ACC112 (cell line): ENCODE data around the gene AATK.
A peak's percentile ranks its signal among the peaks of the same experiment; 100 is the strongest.
"Not testable (repeated sequence)": the region's sequence is repeated elsewhere in the genome, so short reads cannot be mapped to it uniquely, and the experiment has no call there.

ENCODE experiments used
- H2AFZ ChIP-seq: fragments of 200-600 bp; sonication (generic); one replicate; pipeline ENCODE4 v1.6.0; 2017; ENCODE audit warnings: antibody characterized with exemption, low read length; ENCODE audit not compliant: unreplicated experiment
- H3K27ac ChIP-seq: fragments of 200-600 bp; sonication (generic); 2 replicates; pipeline ENCODE4 v1.5.1; 2014; ENCODE audit warnings: low read depth, mild to moderate bottlenecking, antibody characterized with exemption, low read length, moderate library complexity
- H3K27me3 ChIP-seq: fragments of 200-600 bp; sonication (generic); 2 replicates; pipeline ENCODE4 v1.6.1; 2014; ENCODE audit warnings: mild to moderate bottlenecking, antibody characterized with exemption, low read length, moderate library complexity, mixed read lengths; ENCODE audit not compliant: insufficient read depth
- H3K36me3 ChIP-seq: fragments of 200-600 bp; sonication (generic); 2 replicates; pipeline ENCODE4 v1.6.1; 2016; ENCODE audit warnings: mild to moderate bottlenecking, antibody characterized with exemption, low read length, moderate library complexity, mixed read lengths; ENCODE audit not compliant: insufficient read depth
- H3K4me1 ChIP-seq: fragments of 200-600 bp; sonication (generic); one replicate; pipeline ENCODE4 v1.6.1; 2016; ENCODE audit warnings: low read length, mixed read lengths; ENCODE audit not compliant: insufficient read depth, unreplicated experiment, control insufficient read depth
- H3K4me3 ChIP-seq: fragments of 200-600 bp; sonication (generic); 2 replicates; pipeline ENCODE4 v1.5.1; 2014; ENCODE audit warnings: mild to moderate bottlenecking, low read depth, low read length
- H3K79me2 ChIP-seq: fragments of 200-600 bp; sonication (generic); one replicate; pipeline ENCODE4 v1.6.0; 2016; ENCODE audit warnings: low read length; ENCODE audit not compliant: control insufficient read depth, unreplicated experiment, insufficient read depth

The AATK gene

DNA sequence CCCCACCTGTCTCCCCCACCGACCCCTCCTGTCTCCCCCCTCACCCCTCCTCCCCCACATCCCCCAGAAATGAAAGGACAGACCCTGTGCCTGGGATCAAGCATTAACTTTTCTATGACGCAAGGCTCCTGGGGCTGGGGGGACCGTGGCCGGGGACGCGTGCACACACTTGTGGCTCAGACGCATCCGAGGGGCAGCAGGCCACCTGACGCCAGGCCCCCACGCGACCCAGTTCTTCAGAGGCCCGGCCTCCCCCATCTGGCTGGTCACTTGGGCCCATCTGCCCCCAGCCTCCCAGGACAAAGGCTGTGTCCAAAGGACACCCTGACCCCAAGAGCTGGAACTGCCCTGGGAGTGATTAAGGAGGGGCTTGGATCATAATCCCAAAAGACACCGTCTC is 14.7 kb downstream of the AATK start:
- no peak overlapping the region for H3K27ac ChIP-seq
- no peaks in the 10 kb centered on the region for H3K36me3 ChIP-seq
- no peak overlapping the region for H2AFZ ChIP-seq
- H3K4me3 ChIP-seq = no peak overlapping the region
- H3K79me2 ChIP-seq = no peaks in the 10 kb centered on the region
- peaks cover 8% of the 10 kb centered on the region for H3K4me1 ChIP-seq
- H3K27me3 ChIP-seq = no peaks in the 10 kb centered on the region

DNA sequence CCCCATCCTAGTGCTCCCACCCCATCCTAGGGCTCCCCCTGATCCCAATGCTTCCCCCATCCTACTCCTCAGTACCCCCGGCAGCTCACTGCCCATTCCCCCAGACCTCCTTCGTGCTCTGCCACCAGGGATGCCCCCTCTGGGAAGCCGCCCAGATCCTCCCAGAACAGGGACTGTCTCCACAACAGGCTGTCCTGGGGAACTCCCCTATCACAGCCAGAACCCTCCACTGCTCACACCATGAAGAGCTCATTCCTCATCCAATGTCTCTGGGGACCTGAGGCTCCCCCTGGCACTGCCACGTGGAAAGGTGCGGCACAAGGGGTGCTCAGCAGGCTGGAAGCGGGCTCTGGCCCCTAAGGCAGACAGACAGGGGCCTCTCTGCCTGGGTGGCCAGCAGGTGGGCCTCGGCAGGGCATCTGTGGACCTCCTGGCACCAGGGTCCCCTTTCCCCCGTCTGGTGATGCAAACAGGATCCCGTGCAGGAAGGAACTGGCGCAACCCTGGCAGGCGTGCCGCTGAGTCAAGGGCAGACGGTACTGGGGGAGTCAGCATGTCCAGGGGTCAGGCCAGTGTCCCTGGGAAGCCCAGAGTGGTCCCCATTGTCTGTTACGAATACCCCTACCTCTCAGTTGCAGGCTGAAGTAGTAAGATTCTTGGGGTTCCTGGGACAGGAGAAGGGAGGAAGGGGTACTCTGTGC is 15.5 kb downstream of the AATK start:
- no peaks in the 10 kb centered on the region for H3K27me3 ChIP-seq

DNA sequence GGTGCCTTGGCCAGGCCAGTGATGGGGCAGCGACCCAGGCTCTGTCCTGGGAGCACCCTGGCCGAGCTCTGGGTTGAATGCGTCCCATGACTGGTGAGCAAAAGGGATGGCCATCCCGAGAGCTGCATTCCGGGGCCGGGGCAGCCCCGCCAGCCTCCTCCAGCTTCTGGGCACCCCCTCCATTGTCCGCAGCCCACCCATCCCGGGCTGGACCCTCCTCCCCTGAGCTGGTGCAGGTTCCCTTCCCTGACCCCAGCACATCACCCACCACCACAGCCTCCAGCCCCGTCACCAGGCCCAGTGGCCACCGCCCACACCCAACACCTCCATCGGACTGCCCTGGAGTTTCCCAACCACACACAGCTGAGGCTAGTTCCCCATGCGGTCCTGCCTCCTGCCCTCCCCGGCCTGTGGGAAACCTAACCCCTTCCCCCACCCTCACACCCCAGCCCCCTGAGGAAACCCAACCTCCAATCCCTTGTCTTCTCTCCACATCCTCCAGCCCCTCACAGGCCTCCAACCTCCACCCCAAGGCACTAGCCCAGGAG is 17.0 kb downstream of the AATK start:
- H3K27ac ChIP-seq = no peak overlapping the region
- H2AFZ ChIP-seq = no peak overlapping the region
- H3K27me3 ChIP-seq = no peaks in the 10 kb centered on the region
- H3K79me2 ChIP-seq = no peaks in the 10 kb centered on the region
- no peak overlapping the region for H3K4me3 ChIP-seq
- no peaks in the 10 kb centered on the region for H3K36me3 ChIP-seq
- H3K4me1 ChIP-seq = peaks cover 8% of the 10 kb centered on the region

More for the DNA sequence above, 15.5 kb downstream of the AATK start:
- Histone ChIP-seq H3K79me2 (no peaks in the 10 kb centered on the region), H3K27ac (no peak overlapping the region), H3K4me3 (no peak overlapping the region), H3K36me3 (no peaks in the 10 kb centered on the region), H2AFZ (no peak overlapping the region), H3K4me1 (peaks cover 8% of the 10 kb centered on the region)

DNA sequence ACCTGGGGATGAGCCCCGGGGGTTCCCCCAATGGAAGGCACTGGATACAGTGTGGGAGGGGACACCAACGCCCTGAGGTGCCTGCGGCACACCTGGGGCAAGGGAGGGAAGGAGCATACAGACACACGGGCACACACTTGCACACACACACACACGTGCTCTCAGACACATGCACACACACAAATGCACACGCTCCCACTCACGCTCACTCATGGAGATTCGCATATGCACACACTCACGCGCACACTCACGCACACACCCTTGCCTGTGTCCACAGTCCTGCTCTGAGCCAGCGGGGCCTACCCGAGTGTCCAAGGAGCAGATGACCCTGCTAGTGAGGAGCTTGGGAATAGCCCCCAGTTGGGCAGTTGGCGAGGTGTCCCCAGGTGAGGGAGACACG is 17.4 kb downstream of the AATK start:
- Histone ChIP-seq H3K79me2 (no peaks in the 10 kb centered on the region), H3K36me3 (no peaks in the 10 kb centered on the region), H3K27ac (no peak overlapping the region), H3K4me1 (peaks cover 8% of the 10 kb centered on the region), H2AFZ (no peak overlapping the region), H3K27me3 (no peaks in the 10 kb centered on the region), H3K4me3 (no peak overlapping the region)

GRCh38 chr17:81147701-81148100 is 18.3 kb downstream of the AATK start:
- no peaks in the 10 kb centered on the region for H3K27me3 ChIP-seq
- no peak overlapping the region for H3K4me3 ChIP-seq
- no peaks in the 10 kb centered on the region for H3K36me3 ChIP-seq
- peaks cover 8% of the 10 kb centered on the region for H3K4me1 ChIP-seq
- no peaks in the 10 kb centered on the region for H3K79me2 ChIP-seq
- no peak overlapping the region for H3K27ac ChIP-seq
- H2AFZ ChIP-seq = no peak overlapping the region

DNA sequence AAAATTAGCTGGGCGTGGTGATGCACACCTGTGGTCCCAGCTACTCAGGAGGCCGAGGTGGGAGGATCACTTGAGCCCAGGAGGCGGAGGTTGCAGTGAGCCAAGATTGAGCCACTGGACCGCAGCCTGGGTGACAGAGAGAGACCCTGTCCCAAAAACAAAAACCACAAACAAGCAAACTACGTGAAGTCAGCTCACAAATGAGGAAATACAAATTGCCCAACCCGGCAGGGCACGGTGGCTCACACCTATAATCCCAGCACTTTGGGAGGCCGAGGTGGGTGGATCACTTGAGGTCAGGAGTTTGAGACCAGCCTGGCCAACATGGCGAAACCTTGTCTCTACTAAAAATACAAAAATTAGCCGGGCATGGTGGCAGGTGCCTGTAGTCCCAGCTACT is 19.8 kb downstream of the AATK start:
- not testable (repeated sequence) for H3K27ac ChIP-seq, H3K4me1 ChIP-seq, H2AFZ ChIP-seq, H3K27me3 ChIP-seq, H3K36me3 ChIP-seq, H3K79me2 ChIP-seq, H3K4me3 ChIP-seq

DNA sequence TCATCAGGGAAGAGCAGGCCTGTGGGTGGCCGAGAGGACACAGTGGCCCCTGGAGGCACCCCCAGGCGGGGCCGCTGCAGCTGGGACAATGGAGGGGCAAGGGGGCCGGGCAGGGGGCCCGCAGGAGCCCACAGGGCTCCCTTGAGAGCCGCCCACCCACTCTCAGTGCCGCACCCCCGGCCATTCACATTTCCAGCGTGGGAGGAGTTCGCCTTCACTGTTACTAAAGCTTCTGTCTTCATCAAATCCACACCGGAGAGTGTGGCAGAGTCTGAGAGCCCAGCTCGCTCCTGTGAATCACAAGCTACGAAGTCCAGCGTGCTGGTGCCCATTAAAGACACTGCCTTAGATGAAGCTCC is 21.6 kb downstream of the AATK start:
- no peaks in the 10 kb centered on the region for H3K36me3 ChIP-seq
- no peak overlapping the region for H2AFZ ChIP-seq
- no peaks in the 10 kb centered on the region for H3K79me2 ChIP-seq
- H3K27ac ChIP-seq = no peak overlapping the region
- no peak overlapping the region for H3K4me3 ChIP-seq
- no peaks in the 10 kb centered on the region for H3K4me1 ChIP-seq
- H3K27me3 ChIP-seq = no peaks in the 10 kb centered on the region

- H2AFZ ChIP-seq = no peak overlapping the region
- H3K36me3 ChIP-seq = no peaks in the 10 kb centered on the region
- H3K27me3 ChIP-seq = no peaks in the 10 kb centered on the region
- no peak overlapping the region for H3K4me3 ChIP-seq
- no peak overlapping the region for H3K27ac ChIP-seq
- H3K4me1 ChIP-seq = no peaks in the 10 kb centered on the region
- no peaks in the 10 kb centered on the region for H3K79me2 ChIP-seq
Measured at GRCh38 chr17:81143717-81144422, 22.2 kb downstream of the AATK start.

DNA sequence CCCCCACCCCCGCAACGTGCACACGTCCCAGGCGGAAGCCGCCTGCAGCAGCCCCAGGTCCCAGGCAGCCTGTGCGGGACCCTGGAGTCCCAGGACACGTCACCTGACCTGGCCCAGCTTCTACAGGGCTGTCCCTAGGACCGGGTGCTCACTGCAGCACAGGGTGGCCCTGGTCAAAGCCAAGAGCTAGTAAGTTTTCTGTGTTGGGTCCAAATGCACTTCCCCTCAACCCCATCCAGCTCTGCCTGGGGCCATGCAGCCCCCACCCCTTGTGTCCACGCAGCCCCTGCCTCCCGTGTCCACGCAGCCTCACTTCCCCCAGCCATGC is 22.9 kb downstream of the AATK start:
- H3K4me3 ChIP-seq = no peak overlapping the region
- no peak overlapping the region for H3K27ac ChIP-seq
- H3K4me1 ChIP-seq = no peaks in the 10 kb centered on the region
- H3K27me3 ChIP-seq = no peaks in the 10 kb centered on the region
- H3K79me2 ChIP-seq = no peaks in the 10 kb centered on the region
- H3K36me3 ChIP-seq = no peaks in the 10 kb centered on the region
- H2AFZ ChIP-seq = peak overlapping the region; percentile 37

GRCh38 chr17:81142301-81143199 is 23.5 kb downstream of the AATK start:
- no peaks in the 10 kb centered on the region for H3K4me1 ChIP-seq
- H3K4me3 ChIP-seq = no peak overlapping the region
- no peaks in the 10 kb centered on the region for H3K79me2 ChIP-seq
- H2AFZ ChIP-seq = peak overlapping the region; percentile 37
- H3K27ac ChIP-seq = no peak overlapping the region
- H3K36me3 ChIP-seq = no peaks in the 10 kb centered on the region
- H3K27me3 ChIP-seq = no peaks in the 10 kb centered on the region
